Osteocyte (in vitro differentiated cells): ENCODE measurements around the gene ARHGEF37. TPM values are rescaled to one million over a fixed set of nuclear protein-coding genes. Genes with fewer than 3 reads are reported as not detected.

ENCODE experiments used
- DNase-seq: peaks from one replicate; pipeline ENCODE4 v3.0.0; 2021; ENCODE audit warnings: mixed read lengths; ENCODE audit not compliant: unreplicated experiment; ENCODE audit errors: extremely low spot score
- H3K27ac Mint-ChIP-seq: one replicate; pipeline ENCODE4 v1.8.0; 2021; ENCODE audit warnings: mild to moderate bottlenecking, mixed read lengths; ENCODE audit not compliant: unreplicated experiment
- H3K27me3 Mint-ChIP-seq: one replicate; pipeline ENCODE4 v1.8.0; 2021; ENCODE audit warnings: mixed read lengths; ENCODE audit not compliant: unreplicated experiment
- H3K36me3 Mint-ChIP-seq: one replicate; pipeline ENCODE4 v1.8.0; 2021; ENCODE audit warnings: mixed read lengths; ENCODE audit not compliant: unreplicated experiment
- H3K4me1 Mint-ChIP-seq: one replicate; pipeline ENCODE4 v1.8.0; 2021; ENCODE audit warnings: mixed read lengths; ENCODE audit not compliant: unreplicated experiment
- H3K4me3 Mint-ChIP-seq: one replicate; pipeline ENCODE4 v1.8.0; 2021; ENCODE audit warnings: mild to moderate bottlenecking, moderate library complexity, mixed read lengths; ENCODE audit not compliant: unreplicated experiment
- H3K9me3 Mint-ChIP-seq: one replicate; pipeline ENCODE4 v1.8.0; 2021; ENCODE audit warnings: mixed read lengths; ENCODE audit not compliant: unreplicated experiment
- CTCF ChIP-seq: fragments of 200-600 bp; sonication (generic); IDR thresholded peaks from 2 replicates; pipeline ENCODE4 v1.5.0; 2021; ENCODE audit warnings: antibody characterized with exemption, mild to moderate bottlenecking, moderate library complexity
- total RNA-seq: library from RNA; stranded (reverse); gene quantifications from 2 replicates; pipeline ENCODE4 v1.2.1, GENCODE V29; 2021

The ARHGEF37 gene
- total RNA-seq, 1 donor from 2014 or later, result 8.9 TPM

GRCh38 chr5:149657324-149657723 lies 76.0 kb downstream of the ARHGEF37 start:
- DNase-seq, result no peak
- Mint-ChIP-seq H3K9me3 (peaks cover 6% of the 10 kb centered on the region), H3K27me3 (peaks cover 46% of the 10 kb centered on the region), H3K36me3 (no peaks in the 10 kb centered on the region), H3K27ac (no peak overlapping the region), H3K4me3 (no peak overlapping the region), H3K4me1 (no peaks in the 10 kb centered on the region)
- no peak for TF ChIP-seq CTCF

GRCh38 chr5:149658299-149658698 lies 77.0 kb downstream of the ARHGEF37 start:
- peaks cover 41% of the 10 kb centered on the region for H3K27me3 Mint-ChIP-seq
- no peak overlapping the region for H3K4me3 Mint-ChIP-seq
- DNase-seq, result no peak
- no peak overlapping the region for H3K27ac Mint-ChIP-seq
- H3K4me1 Mint-ChIP-seq, result no peaks in the 10 kb centered on the region
- no peak for TF ChIP-seq CTCF
- peaks cover 6% of the 10 kb centered on the region for H3K9me3 Mint-ChIP-seq
- no peaks in the 10 kb centered on the region for H3K36me3 Mint-ChIP-seq

- H3K36me3 Mint-ChIP-seq, result no peaks in the 10 kb centered on the region
- peaks cover 8% of the 10 kb centered on the region for H3K9me3 Mint-ChIP-seq
- H3K4me1 Mint-ChIP-seq, result peaks cover 8% of the 10 kb centered on the region
- no peak overlapping the region for H3K4me3 Mint-ChIP-seq
- H3K27ac Mint-ChIP-seq, result no peak overlapping the region
- no peak for TF ChIP-seq CTCF
- H3K27me3 Mint-ChIP-seq, result peaks cover 13% of the 10 kb centered on the region
- no peak for DNase-seq
These were observed 82.8 kb downstream of the ARHGEF37 start for GRCh38 chr5:149664083-149664482.

- Mint-ChIP-seq H3K9me3 (peaks cover 8% of the 10 kb centered on the region), H3K27ac (no peak overlapping the region), H3K36me3 (no peaks in the 10 kb centered on the region), H3K4me3 (no peak overlapping the region), H3K27me3 (peaks cover 6% of the 10 kb centered on the region), H3K4me1 (peaks cover 8% of the 10 kb centered on the region)
- TF ChIP-seq CTCF, result no peak
- DNase-seq, result no peak
These were observed 83.5 kb downstream of the ARHGEF37 start for GRCh38 chr5:149664666-149665415.

- Mint-ChIP-seq H3K27me3 (peaks cover 1% of the 10 kb centered on the region), H3K4me1 (peaks cover 8% of the 10 kb centered on the region), H3K27ac (no peak overlapping the region), H3K36me3 (no peaks in the 10 kb centered on the region), H3K9me3 (peaks cover 8% of the 10 kb centered on the region), H3K4me3 (no peak overlapping the region)
- no peak for TF ChIP-seq CTCF
- DNase-seq, result no peak
These were observed 84.3 kb downstream of the ARHGEF37 start for GRCh38 chr5:149665416-149666175.
